HG03342 (cell line): ENCODE measurements around the gene GTSE1.

ENCODE experiments used
- ATAC-seq: cut with Tn5 transposase; IDR thresholded peaks from one replicate; pipeline ENCODE4 v1.9.1; 2021; ENCODE audit warnings: mild to moderate bottlenecking, moderate library complexity; ENCODE audit not compliant: unreplicated experiment

The GTSE1 gene

DNA sequence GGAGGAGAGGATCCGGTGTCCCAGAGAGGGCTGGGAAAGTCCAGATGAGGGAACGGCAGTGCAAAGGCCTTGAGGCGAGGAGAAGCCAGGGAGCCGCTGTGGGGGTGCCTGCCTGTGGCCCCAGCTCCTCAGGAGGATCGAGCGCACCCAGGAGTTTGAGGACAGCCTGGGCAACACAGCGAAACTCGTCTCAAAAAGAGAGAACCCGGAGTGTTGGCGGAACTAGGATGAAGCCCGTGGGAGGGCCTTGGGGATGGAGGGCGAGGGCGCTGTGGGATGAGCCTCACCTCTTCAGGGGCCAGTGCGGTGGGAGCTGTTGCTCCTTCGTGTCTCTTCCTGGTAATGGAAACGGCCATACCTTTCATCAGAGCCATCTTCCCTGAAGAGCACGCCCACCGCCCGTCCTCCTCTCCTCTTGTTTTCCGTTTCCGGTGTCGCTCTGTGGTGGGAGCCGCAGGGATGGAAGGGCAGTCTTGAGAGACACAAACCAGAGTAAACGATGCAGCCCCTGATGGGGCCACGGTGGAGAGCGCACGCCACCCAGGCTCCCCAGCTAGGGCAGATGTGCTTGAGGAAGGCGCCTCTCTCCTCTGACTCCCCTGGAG lies 54.6 kb downstream of the GTSE1 start:
- no peak for ATAC-seq

DNA sequence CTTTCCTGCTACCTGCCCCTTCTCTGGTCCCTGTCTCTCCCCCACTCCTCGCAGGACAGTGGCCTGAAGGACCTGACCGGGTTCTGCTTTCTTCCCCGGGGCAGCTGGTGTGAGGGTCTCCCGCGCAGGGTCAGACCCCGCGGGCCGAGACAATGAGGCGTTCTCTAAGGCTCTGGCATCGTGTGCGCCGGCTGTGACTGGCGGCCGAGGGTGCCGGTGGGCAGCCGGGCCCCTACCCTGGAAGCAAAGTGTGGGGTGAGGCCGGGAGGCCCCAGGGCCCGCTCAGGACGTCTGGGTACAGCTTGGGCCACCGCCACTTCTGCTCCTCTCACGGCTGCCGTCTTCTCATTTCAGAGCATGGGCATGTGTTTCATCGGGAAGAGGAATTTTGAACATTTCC lies 55.1 kb downstream of the GTSE1 start:
- no peak for ATAC-seq

DNA sequence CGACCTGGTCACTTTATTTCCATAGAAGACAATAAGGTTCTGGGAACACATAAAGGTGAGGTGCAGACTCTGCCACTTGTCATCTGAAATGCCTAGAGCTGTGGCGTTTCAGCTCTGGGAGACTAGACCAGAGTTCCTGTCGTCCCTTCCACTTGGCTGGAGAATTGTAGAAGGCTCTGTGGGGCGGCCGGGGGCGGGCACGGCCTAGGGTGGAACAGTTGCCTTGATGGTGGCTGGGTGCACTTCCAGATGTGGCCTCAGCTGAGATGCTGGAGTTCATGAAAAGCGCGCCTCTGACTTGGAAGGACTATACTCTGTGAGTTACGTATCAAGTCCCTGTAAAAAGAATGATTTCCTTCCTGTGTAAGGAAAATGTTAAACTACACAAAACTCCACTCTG lies 55.6 kb downstream of the GTSE1 start:
- ATAC-seq: no peak

DNA sequence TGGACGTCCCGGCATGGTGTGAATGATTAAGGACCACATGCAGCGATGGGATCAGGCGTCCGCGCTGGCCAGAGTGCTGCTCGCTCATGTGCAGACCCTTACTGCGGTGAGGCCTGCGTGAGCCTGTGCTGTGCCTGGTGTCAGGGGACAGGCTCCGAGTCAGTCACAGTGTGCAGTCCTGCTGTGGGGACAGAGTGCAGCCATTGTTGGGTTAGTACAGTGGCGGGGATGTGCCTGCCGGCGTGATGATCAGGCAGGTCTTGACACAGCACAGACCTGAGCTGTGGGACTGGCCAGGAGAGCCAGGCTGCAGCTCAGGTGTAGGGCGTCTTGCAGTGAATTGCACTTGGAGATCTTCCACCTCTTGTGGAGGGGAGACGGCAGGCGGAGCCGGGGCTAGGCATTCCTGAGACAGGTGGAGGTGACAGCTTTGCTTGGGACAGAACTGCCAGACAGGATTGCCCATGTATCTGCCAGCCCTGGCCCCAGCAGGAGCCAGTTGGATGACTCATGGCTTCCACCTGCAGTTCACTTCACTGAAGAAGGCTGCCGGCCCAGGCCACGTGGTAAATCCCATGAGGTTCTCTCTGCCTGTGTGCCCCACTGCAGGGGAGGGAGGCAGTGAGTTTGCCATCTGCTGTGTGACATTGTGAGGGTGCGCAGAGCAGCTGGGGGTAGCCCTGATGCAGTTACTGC lies 56.2 kb downstream of the GTSE1 start:
- ATAC-seq: no peak

DNA sequence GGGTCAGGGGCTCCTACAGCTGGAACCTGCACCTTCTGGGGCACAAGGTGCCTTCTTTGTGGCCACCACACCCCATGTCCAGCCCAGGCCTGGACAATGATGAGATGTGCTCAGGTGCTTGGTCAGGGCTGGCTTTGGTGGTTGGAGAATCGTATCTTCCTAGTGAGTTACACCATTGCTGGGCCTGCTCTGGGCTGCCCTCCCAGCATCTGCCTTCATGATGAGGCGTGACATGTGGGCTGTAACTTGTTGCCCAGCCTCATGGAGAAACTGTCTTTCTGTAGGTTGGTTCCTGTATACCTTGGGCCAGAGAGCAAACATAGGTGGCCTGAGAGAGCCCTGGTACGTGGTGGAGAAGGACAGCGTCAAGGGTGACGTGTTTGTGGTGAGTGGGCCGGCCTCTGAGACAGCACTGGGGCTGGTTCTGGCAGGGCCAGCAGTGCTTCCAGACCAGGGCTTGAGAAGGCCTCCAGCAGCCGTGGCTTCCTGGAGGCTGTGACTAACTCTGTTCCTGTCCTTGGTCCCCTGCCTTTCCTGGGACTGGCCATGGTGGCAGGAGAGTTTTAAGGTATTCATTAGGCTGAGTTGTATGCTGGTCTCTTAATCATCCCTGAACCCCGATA lies 56.9 kb downstream of the GTSE1 start:
- ATAC-seq: no peak

DNA sequence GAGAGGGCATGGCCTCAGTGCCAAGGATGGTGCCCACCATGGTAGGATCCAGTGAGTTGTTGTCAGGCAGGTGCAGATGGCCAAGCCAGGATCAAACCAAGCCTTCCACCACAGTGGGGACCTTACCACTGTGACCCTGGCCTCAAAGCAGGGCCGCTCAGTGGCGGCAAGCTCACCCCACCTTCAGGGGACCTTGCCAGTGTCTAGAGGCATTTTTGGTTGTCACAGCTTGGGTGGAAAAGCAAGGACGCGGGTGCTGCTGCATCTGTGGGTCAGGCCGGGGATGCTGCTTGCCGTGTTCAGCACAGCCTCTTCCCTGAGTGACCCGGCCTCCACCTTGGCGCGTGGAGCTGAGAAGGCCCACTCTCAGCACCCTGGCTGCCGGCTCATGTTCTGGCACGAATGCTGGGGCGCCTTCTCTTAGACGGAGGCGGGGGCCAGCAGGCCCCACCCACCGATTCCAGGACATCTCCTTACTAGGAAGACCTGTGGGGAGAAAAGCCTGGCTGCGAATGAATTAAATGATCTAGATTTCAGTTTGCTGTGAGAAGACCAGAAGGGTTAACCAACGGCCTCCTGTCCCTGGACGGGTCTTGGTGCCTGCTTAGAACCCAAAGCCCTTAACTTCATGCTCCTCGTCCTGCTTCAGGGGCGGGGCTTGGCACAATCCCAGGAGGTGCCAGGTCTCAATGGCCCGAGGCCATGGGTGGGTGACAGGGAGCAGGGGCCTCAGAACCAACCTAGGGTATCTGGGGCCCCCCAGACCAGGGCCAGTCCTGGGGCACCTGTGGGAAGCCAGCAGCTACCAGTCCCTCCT lies 57.7 kb downstream of the GTSE1 start:
- ATAC-seq: no peak

DNA sequence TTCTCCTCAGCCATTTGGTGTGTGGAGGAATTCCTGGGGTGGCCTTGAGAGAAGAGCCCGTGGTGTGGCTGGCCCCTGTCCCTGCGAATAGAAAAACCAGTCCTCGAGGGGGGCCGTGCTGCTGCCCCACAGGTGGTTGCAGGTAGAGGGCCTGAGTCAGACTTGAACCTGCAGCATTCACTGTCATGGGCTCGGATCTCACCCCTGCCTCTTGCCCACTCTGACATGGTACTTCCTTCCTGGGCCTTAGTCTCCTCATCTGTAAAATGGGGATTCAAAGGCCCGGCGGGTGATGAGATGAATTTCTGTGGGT lies 58.3 kb downstream of the GTSE1 start:
- no peak for ATAC-seq

DNA sequence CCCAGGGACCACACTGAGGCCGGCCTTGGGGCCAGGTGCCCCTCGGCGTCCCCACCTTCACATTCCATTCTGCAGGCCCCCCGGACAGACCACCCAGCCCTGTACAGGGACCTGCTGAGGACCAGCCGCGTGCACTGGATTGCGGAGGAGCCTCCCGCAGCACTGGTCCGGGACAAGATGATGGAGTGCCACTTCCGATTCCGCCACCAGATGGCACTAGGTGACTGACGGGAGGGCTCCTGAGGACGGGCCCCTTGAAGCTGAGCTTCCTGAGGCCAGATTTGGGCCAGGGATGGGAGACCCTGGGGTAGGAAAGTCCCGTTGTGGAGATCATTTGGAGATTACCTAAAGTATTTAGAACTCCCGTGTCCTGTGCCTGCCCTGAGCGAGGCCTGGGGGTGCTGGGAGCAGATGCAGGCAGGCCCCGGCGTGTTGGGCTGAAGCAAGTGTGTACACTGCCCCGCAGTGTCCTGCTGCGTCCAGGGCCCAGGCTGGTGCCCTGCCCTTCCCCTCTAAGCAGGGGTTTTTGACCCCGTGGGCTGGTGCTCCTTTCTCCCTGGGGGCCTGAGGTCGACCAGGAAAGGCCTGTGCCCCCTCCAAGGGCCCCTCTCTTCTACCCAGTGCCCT lies 58.8 kb downstream of the GTSE1 start:
- no peak for ATAC-seq

DNA sequence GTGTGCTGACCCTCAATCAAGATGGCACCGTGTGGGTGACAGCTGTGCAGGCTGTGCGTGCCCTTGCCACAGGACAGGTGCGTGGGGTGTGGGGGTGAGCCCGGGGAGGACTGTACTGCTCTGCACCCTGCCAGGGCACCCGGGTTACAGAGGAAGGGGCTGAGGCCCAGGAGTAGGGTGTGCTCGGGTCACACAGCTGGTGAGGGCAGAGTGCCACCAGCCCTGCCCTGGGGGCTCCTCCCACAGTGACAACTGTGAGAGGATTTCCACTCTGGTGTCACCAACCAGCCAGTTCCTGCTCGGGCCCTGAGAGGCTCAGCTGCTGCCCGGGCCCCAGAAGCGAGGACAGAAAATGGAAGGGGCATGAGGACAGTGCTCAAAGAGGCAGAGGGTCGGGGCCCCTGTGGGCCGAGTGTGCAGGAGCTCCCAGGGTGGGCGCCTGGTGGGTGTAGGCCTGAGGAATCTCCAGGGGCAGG lies 59.4 kb downstream of the GTSE1 start:
- ATAC-seq: no peak

DNA sequence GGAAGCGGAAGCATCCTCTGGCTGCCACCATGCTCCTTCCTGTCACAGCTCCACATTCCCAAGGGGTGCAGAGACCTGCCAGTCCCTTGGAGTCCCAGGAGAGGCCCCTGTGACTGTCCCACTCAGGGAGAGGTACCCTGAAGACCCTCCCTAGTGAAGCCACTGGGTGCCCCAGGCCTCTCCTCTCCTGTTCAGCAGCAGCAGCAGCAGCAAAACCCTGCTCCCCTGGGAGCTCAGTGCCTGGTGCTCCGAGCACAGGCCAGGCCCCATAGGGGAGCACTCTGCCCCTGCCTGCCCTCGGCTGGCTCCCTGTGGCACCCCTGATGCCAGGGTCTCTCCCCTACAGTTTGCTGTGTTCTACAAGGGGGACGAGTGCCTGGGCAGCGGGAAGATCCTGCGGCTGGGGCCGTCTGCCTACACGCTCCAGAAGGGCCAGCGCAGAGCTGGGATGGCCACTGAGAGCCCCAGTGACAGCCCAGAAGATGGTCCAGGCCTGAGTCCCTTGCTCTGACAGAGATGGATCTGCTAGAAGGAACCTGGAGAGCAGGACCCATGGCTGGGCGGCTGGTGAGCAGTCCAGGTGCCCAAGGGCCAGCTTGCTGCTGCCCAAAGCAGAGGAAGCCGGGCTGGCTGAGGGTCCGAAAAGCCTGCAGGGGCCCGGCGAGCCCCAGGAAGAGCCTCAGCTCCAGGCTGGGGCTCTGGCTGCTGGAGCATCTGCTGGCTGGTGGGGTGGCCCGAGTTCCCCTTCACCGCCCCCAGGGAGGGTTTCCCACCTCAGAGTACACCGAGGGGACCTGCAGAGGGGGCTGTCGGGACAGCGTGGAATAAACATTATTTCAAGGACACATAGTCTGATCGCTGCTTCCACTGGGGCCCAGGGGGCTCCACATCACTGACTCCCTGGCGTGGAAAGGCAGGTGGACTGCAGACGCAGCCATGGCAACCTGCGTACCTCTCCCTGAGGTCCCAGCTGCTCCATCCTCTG lies 60.1 kb downstream of the GTSE1 start:
- ATAC-seq: no peak

DNA sequence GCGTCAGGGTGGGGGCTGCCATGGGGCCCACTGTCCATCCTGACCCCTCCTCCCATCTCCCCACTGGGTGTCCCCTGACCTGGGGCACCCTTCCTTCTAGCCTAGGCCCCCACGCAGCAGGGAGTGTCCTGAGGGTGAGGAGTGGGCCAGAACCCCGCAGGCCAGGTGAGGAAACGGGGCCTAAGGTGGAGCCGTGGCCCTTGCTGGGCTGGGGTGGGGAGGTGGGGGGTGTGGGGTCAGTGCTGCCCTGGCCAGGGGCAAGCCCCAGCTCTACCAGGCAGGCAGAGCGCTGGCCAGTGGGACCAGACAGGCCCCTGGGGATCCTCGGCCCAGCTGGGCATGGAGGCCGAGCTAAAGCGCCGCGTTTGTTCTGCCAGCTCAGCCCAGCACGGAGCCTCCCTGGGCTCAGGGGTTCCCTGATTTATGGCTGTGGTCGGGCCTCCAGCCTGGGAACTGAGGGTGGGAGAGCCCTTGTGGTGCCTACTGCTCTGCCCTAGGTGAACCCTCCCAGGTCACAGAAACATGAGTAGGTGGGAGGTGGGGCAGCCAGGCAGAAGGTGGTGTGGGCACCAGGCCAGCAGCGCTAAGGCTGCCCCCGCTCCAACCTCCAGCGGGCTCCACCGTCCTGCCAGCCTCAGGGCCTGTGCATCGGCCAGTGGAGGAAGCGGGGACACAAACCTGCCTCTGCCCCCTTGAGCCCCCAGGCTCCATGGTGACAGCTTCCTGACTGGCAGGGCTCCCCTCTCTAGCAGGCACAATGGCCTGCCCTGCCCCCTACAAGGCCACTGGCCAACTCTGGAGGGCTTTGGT lies 61.2 kb downstream of the GTSE1 start:
- no peak for ATAC-seq

DNA sequence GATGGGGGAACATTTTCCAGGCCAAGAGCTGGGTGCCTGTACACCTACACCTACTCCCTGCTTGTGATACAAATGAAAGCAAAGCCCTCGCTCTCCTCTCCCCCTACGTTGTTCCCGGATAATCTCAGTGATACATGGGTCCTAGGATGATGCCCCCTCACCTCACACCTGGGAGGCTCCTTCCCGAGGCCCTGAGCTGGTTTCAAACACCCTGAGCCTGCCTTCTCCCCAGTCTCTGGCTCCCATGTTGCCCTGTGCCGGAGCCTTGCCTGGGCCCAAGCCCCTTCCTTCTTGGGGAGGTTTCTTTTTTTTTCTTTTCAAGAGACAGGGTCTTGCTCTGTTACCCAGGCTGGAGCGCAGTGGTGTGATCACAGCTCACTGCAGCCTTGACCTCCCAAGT lies 62.1 kb downstream of the GTSE1 start:
- no peak for ATAC-seq

DNA sequence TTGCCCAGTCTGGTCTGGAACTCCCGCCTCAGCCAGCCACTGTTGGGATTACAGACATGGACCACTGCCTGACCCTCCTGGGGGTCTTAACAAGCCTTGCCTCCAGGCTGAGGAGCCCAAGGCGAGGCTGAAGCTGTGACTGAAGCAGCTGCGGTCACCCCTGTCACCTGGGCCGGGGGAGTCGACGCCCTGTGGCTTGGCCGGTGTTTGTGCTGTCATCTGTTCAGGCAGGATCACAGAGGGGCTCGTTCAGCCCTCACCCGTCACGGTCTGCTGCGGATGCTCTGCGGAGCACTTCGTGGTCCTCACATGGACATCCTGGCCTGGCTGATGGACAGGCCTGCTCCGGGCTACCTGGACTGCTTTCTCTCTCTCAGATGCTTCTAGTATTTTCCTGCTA lies 62.7 kb downstream of the GTSE1 start:
- ATAC-seq: no peak

DNA sequence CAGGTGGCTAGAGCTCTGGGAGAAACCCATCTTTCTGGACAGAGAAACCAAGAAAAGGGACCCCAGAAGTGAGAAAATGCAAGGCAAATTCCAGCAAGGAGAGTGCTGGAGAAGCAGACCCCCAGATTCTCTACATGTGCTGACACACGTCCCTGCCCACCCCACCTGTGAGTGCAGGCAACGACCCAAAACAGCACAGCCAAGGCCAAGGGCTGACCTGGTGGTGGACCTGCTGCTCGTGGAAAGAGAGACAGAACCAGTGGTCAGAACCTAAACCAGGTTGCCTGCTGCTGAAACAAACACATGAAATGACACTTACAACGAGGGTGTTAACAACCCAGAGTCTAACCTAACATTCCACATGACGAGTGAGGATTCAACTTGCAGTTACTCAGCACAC lies 63.4 kb downstream of the GTSE1 start:
- ATAC-seq: no peak

DNA sequence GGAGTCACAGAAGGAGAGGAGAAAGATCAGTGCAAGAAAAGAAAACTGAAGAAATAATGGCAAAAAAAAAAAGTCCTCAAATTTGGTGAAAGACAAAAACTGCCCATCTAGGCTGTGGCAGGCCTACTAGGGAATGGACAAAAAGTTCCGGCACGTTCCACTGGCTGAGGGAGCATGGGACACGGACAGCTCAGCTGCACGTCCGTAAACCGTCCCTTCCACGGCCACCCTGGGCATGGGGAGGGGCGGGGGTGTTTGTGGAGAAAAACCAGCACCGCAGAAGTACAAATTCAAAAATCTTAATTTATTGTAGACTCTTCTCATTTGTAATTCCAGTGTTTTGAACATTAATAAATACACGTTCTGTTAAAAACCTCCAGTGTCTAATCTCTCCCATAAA lies 64.2 kb downstream of the GTSE1 start:
- no peak for ATAC-seq

DNA sequence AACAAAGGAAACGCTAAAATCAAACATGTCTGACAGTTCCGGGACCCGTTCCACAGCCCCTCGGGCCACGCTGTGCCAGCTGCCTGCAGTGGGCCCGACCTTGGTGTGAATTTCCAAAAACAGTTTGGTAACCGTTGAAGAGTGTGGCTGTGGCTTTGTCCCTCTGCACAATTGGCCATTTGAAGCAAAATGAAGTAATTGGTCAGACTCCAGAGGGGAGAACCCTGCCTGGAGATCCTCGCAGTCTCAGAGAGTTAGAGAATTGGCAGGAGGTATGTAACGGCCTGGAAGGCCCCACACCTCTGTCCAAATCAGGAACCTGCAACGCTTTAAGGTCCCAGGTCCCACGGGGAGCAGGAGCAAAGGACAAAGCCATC lies 65.1 kb downstream of the GTSE1 start:
- no peak for ATAC-seq

DNA sequence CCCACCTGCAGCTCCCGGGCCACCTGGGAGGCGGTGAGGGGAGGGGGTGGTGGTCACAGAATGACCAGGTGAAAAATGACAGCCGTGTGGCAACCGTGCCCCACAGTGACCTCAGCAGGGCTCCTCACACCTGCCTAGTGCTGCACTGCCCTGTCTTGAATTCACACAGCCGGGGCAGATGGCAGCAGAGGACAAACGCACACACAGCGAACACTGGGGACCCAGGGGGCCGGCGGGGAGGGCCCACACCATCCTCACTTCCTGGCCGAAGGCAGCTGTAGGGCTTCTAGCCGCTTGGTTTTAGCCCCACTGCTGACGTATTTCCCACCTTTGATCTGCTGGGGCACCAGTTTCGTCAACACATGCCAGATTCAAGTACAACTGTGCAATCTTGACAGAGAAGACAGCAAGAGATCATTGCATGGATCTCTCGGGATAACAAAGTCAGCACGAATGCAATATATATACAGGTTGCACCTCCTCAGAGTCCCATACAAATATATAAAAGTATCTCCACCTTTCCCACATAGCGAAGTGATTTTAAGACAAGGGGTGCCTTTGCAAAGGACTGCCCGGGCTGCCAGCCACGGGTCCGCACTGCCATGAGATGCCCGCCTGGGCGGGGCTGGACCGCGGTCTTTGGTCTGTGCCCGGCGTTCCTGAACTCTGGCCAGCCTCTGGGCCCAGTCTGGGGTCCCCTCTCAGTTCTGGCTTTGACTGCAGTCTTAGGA lies 65.7 kb downstream of the GTSE1 start:
- no peak for ATAC-seq

DNA sequence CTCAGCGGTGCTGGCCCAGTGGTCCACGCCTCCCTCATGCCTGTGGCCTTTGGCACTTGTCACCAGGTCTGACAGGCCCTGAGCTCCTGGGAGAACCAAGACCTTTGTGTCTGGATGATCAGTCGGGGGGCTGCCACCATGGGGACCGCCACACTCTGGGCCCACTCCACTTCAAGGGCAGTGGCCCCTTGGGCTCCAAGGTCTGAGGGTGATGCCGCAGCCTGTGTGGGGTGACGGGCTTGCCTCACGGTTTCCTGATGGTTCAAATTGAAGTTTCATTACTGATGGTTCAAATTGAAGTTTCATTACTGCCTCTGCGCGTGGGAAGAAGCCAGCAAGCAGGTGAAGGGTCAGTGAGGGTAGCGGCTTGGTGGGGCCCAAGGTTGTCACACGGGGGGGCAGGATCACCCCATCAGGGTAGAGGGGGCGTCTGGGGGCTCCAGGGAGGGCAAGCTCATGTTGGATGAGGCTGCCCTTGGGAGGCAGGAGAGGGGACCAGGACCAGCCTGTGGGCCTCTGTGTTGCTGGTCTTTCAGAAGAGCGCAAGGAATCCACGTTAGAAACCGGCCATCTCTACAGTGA lies 66.4 kb downstream of the GTSE1 start:
- ATAC-seq: no peak
